GM23338 (cell line): ENCODE results near the gene MRGPRF. TPM values are rescaled to one million over a fixed set of nuclear protein-coding genes. Genes with fewer than 3 reads are reported as not detected.

Experiments
- ATAC-seq: fragments of 200-7000 bp; cut with Tn5 transposase; 3 replicates; pipeline ENCODE4 v1.9.1; 2020
- DNase-seq: peaks from one replicate; pipeline ENCODE4 v3.0.0-alpha.2; 2015; ENCODE audit warnings: low spot score
- H2AFZ ChIP-seq: fragments of 200-600 bp; sonication (generic); 2 replicates; pipeline ENCODE4 v1.8.0; 2016; ENCODE audit warnings: antibody characterized with exemption, mild to moderate bottlenecking, moderate library complexity
- H3F3A ChIP-seq: fragments of 200-600 bp; sonication (generic); replicated peaks from 2 replicates; pipeline ENCODE4 v1.8.0; 2017; ENCODE audit warnings: antibody characterized with exemption, mixed run types, low read depth
- H3K27ac ChIP-seq: fragments of 200-600 bp; sonication (generic); 2 replicates; pipeline ENCODE4 v1.6.1; 2016; ENCODE audit warnings: low read depth
- H3K27me3 ChIP-seq: fragments of 200-600 bp; sonication (generic); 2 replicates; pipeline ENCODE4 v1.8.0; 2016; ENCODE audit warnings: mild to moderate bottlenecking, mixed run types, moderate library complexity; ENCODE audit not compliant: insufficient read depth
- H3K36me3 ChIP-seq: fragments of 200-600 bp; sonication (generic); 2 replicates; pipeline ENCODE4 v1.8.0; 2016; ENCODE audit warnings: mild to moderate bottlenecking; ENCODE audit not compliant: insufficient read depth
- H3K4me1 ChIP-seq: fragments of 200-600 bp; sonication (generic); 2 replicates; pipeline ENCODE4 v1.8.0; 2016; ENCODE audit warnings: mild to moderate bottlenecking, moderate library complexity; ENCODE audit not compliant: insufficient read depth
- H3K4me2 ChIP-seq: fragments of 200-600 bp; sonication (generic); 2 replicates; pipeline ENCODE4 v1.7.1; 2017; ENCODE audit warnings: mixed run types
- H3K4me3 ChIP-seq: fragments of 200-600 bp; sonication (generic); 2 replicates; pipeline ENCODE4 v1.6.1; 2016; ENCODE audit warnings: mixed run types
- H3K79me2 ChIP-seq: fragments of 200-600 bp; sonication (generic); replicated peaks from 2 replicates; pipeline ENCODE4 v1.8.0; 2017; ENCODE audit warnings: mild to moderate bottlenecking; ENCODE audit not compliant: insufficient read depth
- H3K9me2 ChIP-seq: fragments of 200-600 bp; sonication (generic); 2 replicates; pipeline ENCODE4 v1.8.0; 2017; ENCODE audit not compliant: insufficient read depth
- H4K20me1 ChIP-seq: fragments of 200-600 bp; sonication (generic); replicated peaks from 2 replicates; pipeline ENCODE4 v1.8.0; 2017; ENCODE audit warnings: mild to moderate bottlenecking; ENCODE audit not compliant: insufficient read depth
- H3K27ac Mint-ChIP-seq: 2 replicates; pipeline ENCODE4 v1.8.0; 2020; ENCODE audit warnings: inconsistent platforms, mild to moderate bottlenecking, moderate library complexity, mixed read lengths
- H3K27me3 Mint-ChIP-seq: 3 replicates; pipeline ENCODE4 v1.8.0; 2022; ENCODE audit warnings: low read depth, mild to moderate bottlenecking, moderate library complexity, mixed read lengths, inconsistent platforms; ENCODE audit not compliant: insufficient read depth, poor library complexity
- H3K36me3 Mint-ChIP-seq: 3 replicates; pipeline ENCODE4 v1.8.0; 2021; ENCODE audit warnings: low read depth, mild to moderate bottlenecking, inconsistent platforms, moderate library complexity, mixed read lengths
- H3K4me1 Mint-ChIP-seq: 3 replicates; pipeline ENCODE4 v1.8.0; 2020; ENCODE audit warnings: mild to moderate bottlenecking, inconsistent platforms, mixed read lengths
- H3K4me3 Mint-ChIP-seq: 3 replicates; pipeline ENCODE4 v1.8.0; 2021; ENCODE audit warnings: moderate library complexity, mild to moderate bottlenecking, inconsistent platforms, mixed read lengths
- H3K9me3 Mint-ChIP-seq: 3 replicates; pipeline ENCODE4 v1.8.0; 2020; ENCODE audit warnings: moderate library complexity, mild to moderate bottlenecking, inconsistent platforms, mixed read lengths
- CREB1 ChIP-seq: fragments of 250-450 bp; sonication (Bioruptor Pico); IDR thresholded peaks from 2 replicates; pipeline ENCODE4 v1.5.0; 2020; ENCODE audit warnings: low read depth, mild to moderate bottlenecking, moderate library complexity
- EZH2 ChIP-seq: fragments of 200-600 bp; sonication (generic); IDR thresholded peaks from one replicate; pipeline ENCODE4 v1.8.0; 2017; ENCODE audit warnings: antibody characterized with exemption, mild to moderate bottlenecking, low read depth; ENCODE audit not compliant: unreplicated experiment
- EZH2phosphoT487 ChIP-seq: fragments of 200-600 bp; sonication (generic); IDR thresholded peaks from one replicate; pipeline ENCODE4 v1.8.1; 2018; ENCODE audit warnings: antibody characterized with exemption; ENCODE audit not compliant: unreplicated experiment
- JUNB ChIP-seq: IDR thresholded peaks from one replicate; pipeline ENCODE4 v1.6.1; 2016; ENCODE audit warnings: antibody characterized with exemption; ENCODE audit not compliant: unreplicated experiment
- NANOG ChIP-seq: IDR thresholded peaks from 2 replicates; pipeline ENCODE4 v1.6.1; 2016; ENCODE audit warnings: antibody characterized with exemption, borderline replicate concordance
- POLR2AphosphoS5 ChIP-seq: IDR thresholded peaks from 2 replicates; pipeline ENCODE4 v1.6.1; 2016; ENCODE audit warnings: antibody characterized with exemption, low read depth
- STAT1 ChIP-seq: IDR thresholded peaks from one replicate; pipeline ENCODE4 v1.6.1; 2016; ENCODE audit warnings: antibody characterized with exemption; ENCODE audit not compliant: unreplicated experiment
- ZNF114 ChIP-seq: fragments of 250-450 bp; sonication (Bioruptor Pico); IDR thresholded peaks from 2 replicates; pipeline ENCODE4 v1.5.0; 2020; ENCODE audit warnings: mild to moderate bottlenecking, moderate library complexity
- ZNF331 ChIP-seq: fragments of 250-450 bp; sonication (Bioruptor Pico); IDR thresholded peaks from 2 replicates; pipeline ENCODE4 v1.5.0; 2020; ENCODE audit warnings: low read depth, mild to moderate bottlenecking, moderate library complexity
- ZNF462 ChIP-seq: fragments of 250-450 bp; sonication (Bioruptor Pico); IDR thresholded peaks from 2 replicates; pipeline ENCODE4 v1.5.0; 2020; ENCODE audit warnings: mild to moderate bottlenecking, moderate library complexity
- polyA plus RNA-seq: library from polyadenylated mRNA; unstranded; fragments of >200 nt; fragmentation: Nextera tagmentation; extraction: Ambion mirVana; gene quantifications from 2 replicates; pipeline ENCODE4 v1.2.1, GENCODE V29; 2016
- total RNA-seq: library from RNA; depleted of rRNA; stranded (reverse); fragments of >200 nt; shearing (Covaris generic); gene quantifications from 2 replicates; pipeline ENCODE4 v1.2.3, GENCODE V29; 2014
- TF ChIP-seq, protein P1 (sequence below): IDR thresholded peaks from one replicate; pipeline ENCODE4 v1.6.1; 2018; ENCODE audit warnings: antibody characterized with exemption; ENCODE audit not compliant: unreplicated experiment
- TF ChIP-seq, protein P2 (sequence below), 2 experiments: fragments of 200-600 bp in 1 of 2; sonication (generic) in 1 of 2; conservative IDR thresholded peaks; 2 replicates each; pipeline versions ENCODE4 v1.5.1 to v1.6.1; 2016 to 2017; ENCODE audit warnings: antibody characterized with exemption in 2 of 2, low read depth in 2 of 2, mild to moderate bottlenecking in 2 of 2, moderate library complexity in 1 of 2
- TF ChIP-seq, protein P3 (sequence below): IDR thresholded peaks from 2 replicates; pipeline ENCODE4 v1.6.1; 2016; ENCODE audit warnings: antibody characterized with exemption

MRGPRF gene
- total and polyA plus RNA-seq, 2 experiments from 2014 or later, result 3.3 to 9.0 TPM

DNA sequence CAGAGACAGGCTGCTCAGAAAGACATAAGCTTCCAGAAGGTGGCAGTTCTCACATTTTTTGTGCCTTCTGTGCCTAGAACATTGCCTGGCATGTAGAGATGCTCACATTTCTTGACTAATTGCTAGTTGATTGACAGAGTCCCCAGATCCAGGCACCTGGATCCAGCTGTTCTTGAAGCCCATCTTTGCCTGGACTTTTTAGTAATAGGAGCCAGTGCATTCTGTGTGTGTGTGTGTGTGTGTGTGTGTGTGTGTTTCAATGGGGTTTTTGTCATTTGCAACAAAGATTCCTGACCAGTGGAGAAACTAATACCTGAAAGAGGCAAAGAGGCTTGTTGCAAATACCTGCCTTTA, 15.1 kb downstream of the MRGPRF start:
- H4K20me1 ChIP-seq, result no peaks in the 10 kb centered on the region
- H3F3A ChIP-seq, result no peaks in the 10 kb centered on the region
- H3K4me3 Mint-ChIP-seq, result no peak overlapping the region
- no peak for TF ChIP-seq NANOG
- no peak for TF ChIP-seq STAT1
- no peak for TF ChIP-seq ZNF331 (CRISPR knock-in tag)
- TF ChIP-seq, protein P1, sequence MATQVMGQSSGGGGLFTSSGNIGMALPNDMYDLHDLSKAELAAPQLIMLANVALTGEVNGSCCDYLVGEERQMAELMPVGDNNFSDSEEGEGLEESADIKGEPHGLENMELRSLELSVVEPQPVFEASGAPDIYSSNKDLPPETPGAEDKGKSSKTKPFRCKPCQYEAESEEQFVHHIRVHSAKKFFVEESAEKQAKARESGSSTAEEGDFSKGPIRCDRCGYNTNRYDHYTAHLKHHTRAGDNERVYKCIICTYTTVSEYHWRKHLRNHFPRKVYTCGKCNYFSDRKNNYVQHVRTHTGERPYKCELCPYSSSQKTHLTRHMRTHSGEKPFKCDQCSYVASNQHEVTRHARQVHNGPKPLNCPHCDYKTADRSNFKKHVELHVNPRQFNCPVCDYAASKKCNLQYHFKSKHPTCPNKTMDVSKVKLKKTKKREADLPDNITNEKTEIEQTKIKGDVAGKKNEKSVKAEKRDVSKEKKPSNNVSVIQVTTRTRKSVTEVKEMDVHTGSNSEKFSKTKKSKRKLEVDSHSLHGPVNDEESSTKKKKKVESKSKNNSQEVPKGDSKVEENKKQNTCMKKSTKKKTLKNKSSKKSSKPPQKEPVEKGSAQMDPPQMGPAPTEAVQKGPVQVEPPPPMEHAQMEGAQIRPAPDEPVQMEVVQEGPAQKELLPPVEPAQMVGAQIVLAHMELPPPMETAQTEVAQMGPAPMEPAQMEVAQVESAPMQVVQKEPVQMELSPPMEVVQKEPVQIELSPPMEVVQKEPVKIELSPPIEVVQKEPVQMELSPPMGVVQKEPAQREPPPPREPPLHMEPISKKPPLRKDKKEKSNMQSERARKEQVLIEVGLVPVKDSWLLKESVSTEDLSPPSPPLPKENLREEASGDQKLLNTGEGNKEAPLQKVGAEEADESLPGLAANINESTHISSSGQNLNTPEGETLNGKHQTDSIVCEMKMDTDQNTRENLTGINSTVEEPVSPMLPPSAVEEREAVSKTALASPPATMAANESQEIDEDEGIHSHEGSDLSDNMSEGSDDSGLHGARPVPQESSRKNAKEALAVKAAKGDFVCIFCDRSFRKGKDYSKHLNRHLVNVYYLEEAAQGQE, result no peak
- TF ChIP-seq ZNF462 (CRISPR knock-in tag), result no peak
- no peak for TF ChIP-seq EZH2
- no peak for TF ChIP-seq ZNF114 (CRISPR knock-in tag)
- no peak for TF ChIP-seq EZH2phosphoT487
- TF ChIP-seq POLR2AphosphoS5, result no peak
- TF ChIP-seq, protein P2, sequence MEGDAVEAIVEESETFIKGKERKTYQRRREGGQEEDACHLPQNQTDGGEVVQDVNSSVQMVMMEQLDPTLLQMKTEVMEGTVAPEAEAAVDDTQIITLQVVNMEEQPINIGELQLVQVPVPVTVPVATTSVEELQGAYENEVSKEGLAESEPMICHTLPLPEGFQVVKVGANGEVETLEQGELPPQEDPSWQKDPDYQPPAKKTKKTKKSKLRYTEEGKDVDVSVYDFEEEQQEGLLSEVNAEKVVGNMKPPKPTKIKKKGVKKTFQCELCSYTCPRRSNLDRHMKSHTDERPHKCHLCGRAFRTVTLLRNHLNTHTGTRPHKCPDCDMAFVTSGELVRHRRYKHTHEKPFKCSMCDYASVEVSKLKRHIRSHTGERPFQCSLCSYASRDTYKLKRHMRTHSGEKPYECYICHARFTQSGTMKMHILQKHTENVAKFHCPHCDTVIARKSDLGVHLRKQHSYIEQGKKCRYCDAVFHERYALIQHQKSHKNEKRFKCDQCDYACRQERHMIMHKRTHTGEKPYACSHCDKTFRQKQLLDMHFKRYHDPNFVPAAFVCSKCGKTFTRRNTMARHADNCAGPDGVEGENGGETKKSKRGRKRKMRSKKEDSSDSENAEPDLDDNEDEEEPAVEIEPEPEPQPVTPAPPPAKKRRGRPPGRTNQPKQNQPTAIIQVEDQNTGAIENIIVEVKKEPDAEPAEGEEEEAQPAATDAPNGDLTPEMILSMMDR (conservative IDR thresholded peaks at IDR 0.05; ENCODE audit: low read depth in 2 of 2), result no peak
- TF ChIP-seq JUNB, result no peak
- TF ChIP-seq, protein P3, sequence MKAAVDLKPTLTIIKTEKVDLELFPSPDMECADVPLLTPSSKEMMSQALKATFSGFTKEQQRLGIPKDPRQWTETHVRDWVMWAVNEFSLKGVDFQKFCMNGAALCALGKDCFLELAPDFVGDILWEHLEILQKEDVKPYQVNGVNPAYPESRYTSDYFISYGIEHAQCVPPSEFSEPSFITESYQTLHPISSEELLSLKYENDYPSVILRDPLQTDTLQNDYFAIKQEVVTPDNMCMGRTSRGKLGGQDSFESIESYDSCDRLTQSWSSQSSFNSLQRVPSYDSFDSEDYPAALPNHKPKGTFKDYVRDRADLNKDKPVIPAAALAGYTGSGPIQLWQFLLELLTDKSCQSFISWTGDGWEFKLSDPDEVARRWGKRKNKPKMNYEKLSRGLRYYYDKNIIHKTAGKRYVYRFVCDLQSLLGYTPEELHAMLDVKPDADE, result no peak
- TF ChIP-seq CREB1 (CRISPR knock-in tag), result no peak
- no peaks in the 10 kb centered on the region for H3K9me3 Mint-ChIP-seq
- DNase-seq (no peak), ATAC-seq (no peak)
- no peak overlapping the region for H3K4me3 ChIP-seq
- H2AFZ ChIP-seq, result no peak overlapping the region
- H3K9me2 ChIP-seq, result no peaks in the 10 kb centered on the region
- H3K4me2 ChIP-seq, result no peak overlapping the region
- no peaks in the 10 kb centered on the region for H3K36me3 Mint-ChIP-seq
- H3K79me2 ChIP-seq, result no peaks in the 10 kb centered on the region
- peaks cover 5% of the 10 kb centered on the region; the same call in 2 of the 3 replicates for H3K4me1 Mint-ChIP-seq
- no peak overlapping the region for H3K27ac Mint-ChIP-seq
- H3K27me3 ChIP-seq, result no peaks in the 10 kb centered on the region
- H3K27me3 Mint-ChIP-seq, result peaks cover 4% of the 10 kb centered on the region
- H3K36me3 ChIP-seq, result no peaks in the 10 kb centered on the region
- no peak overlapping the region for H3K27ac ChIP-seq
- H3K4me1 ChIP-seq, result no peaks in the 10 kb centered on the region
